Fibroblast of lung (primary cell): ENCODE measurements around the gene MAS1. TPM values are rescaled to one million over a fixed set of nuclear protein-coding genes. Genes with fewer than 3 reads are reported as not detected.
"Not testable (repeated sequence)": the region's sequence is repeated elsewhere in the genome, so short reads cannot be mapped to it uniquely, and the experiment has no call there.

Source experiments
- DNase-seq, 2 donors: peaks; one replicate each; pipeline versions ENCODE4 v3.0.0 to v3.0.0-alpha.2; 2010; ENCODE audit warnings: low read depth in 2 of 2
- H2AFZ ChIP-seq: 2 replicates; pipeline ENCODE4 v1.5.1; 2012; ENCODE audit warnings: low read length, control low read depth, inconsistent platforms
- H3K27ac ChIP-seq: 2 replicates; pipeline ENCODE4 v1.5.1; 2011; ENCODE audit warnings: low read length, control low read depth; ENCODE audit not compliant: insufficient read depth
- H3K27me3 ChIP-seq: 2 replicates; pipeline ENCODE4 v1.5.1; 2011; ENCODE audit warnings: mild to moderate bottlenecking, low read length; ENCODE audit not compliant: control insufficient read depth, insufficient read depth
- H3K36me3 ChIP-seq: 2 replicates; pipeline ENCODE4 v1.5.1; 2011; ENCODE audit warnings: low read length; ENCODE audit not compliant: control insufficient read depth, insufficient read depth
- H3K4me1 ChIP-seq: 2 replicates; pipeline ENCODE4 v1.5.1; 2011; ENCODE audit warnings: low read length; ENCODE audit not compliant: control insufficient read depth, insufficient read depth; ENCODE audit errors: extremely low read depth
- H3K4me2 ChIP-seq: 2 replicates; pipeline ENCODE4 v1.5.1; 2011; ENCODE audit warnings: low read length, control low read depth; ENCODE audit not compliant: insufficient read depth; ENCODE audit errors: extremely low read depth
- H3K4me3 ChIP-seq, 4 experiments: fragments of 200-600 bp in 1 of 4; sonication (generic) in 1 of 4; replicated peaks in 1 of 4; 2 replicates each; pipeline ENCODE4 v1.5.1; 2011 to 2016; ENCODE audit warnings: low read length in 4 of 4, low read depth in 3 of 4, mild to moderate bottlenecking in 3 of 4, control low read depth in 2 of 4, inconsistent platforms in 1 of 4, mixed read lengths in 1 of 4; ENCODE audit not compliant: insufficient read depth in 1 of 4; ENCODE audit errors: control extremely low read depth in 1 of 4
- H3K79me2 ChIP-seq: 2 replicates; pipeline ENCODE4 v1.5.1; 2012; ENCODE audit warnings: mild to moderate bottlenecking, low read length, inconsistent platforms; ENCODE audit not compliant: control insufficient read depth, insufficient read depth
- H3K9ac ChIP-seq: 2 replicates; pipeline ENCODE4 v1.5.1; 2011; ENCODE audit warnings: mild to moderate bottlenecking, low read length, control low read depth; ENCODE audit not compliant: insufficient read depth
- H3K9me3 ChIP-seq: 2 replicates; pipeline ENCODE4 v1.5.1; 2012; ENCODE audit warnings: low read depth, low read length; ENCODE audit not compliant: control insufficient read depth, insufficient read depth
- H4K20me1 ChIP-seq: 2 replicates; pipeline ENCODE4 v1.5.1; 2011; ENCODE audit warnings: low read length; ENCODE audit not compliant: control insufficient read depth, insufficient read depth; ENCODE audit errors: extremely low read depth
- CTCF ChIP-seq, 2 donors: IDR thresholded peaks in 1 of 2; conservative IDR thresholded peaks in 1 of 2; 1 replicate in 1 of 2; 2 replicates in 1 of 2; pipeline ENCODE4 v1.5.1; 2011 to 2012; ENCODE audit warnings: low read length in 2 of 2, control low read depth in 1 of 2, inconsistent platforms in 1 of 2, low read depth in 1 of 2, mild to moderate bottlenecking in 1 of 2
- EZH2 ChIP-seq: IDR thresholded peaks from 2 replicates; pipeline ENCODE4 v1.5.1; 2012; ENCODE audit warnings: low read length, control low read depth, mild to moderate bottlenecking; ENCODE audit errors: missing control alignments
- polyA plus RNA-seq, 2 donors: library from polyadenylated mRNA; depleted of rRNA in 1 of 2; stranded (reverse) in 1 of 2; unstranded in 1 of 2; fragments of >200 nt; gene quantifications; 2 replicates each; pipeline ENCODE4 v1.2.1, GENCODE V29; 2011 to 2012; ENCODE audit warnings: missing spikeins in 1 of 2
- total RNA-seq: library from RNA; depleted of rRNA; stranded (reverse); fragments of >200 nt; gene quantifications from 2 replicates; pipeline ENCODE4 v1.2.1, GENCODE V29; 2014

The MAS1 gene
- total and polyA plus RNA-seq, 2 donors (not counting 1 experiment from before 2014, with no cell fraction given), result not detected

DNA sequence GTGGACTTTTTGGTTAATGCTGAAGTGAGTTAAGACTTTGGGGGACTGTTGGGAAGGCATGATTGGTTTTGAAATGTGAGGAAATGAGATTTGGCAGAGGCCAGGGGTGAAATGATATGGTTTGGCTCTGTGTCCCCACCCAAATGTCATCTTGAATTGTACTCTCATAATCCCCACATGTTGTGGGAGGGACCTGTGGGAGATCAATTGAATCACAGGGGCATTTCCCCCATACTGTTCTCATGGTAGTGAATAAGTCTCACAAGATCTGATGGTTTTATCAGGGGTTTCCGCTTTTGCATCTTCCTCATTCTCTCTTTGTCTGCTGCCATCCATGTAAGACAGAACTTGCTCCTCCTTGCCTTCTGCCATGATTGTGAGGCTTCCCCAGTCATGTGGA lies 40.9 kb upstream of the MAS1 start:
- not testable (repeated sequence) for H3K79me2 ChIP-seq, H3K4me2 ChIP-seq, H3K4me1 ChIP-seq, H4K20me1 ChIP-seq, H3K4me3 ChIP-seq, DNase-seq, H3K27me3 ChIP-seq, H3K27ac ChIP-seq, H3K36me3 ChIP-seq, H3K9me3 ChIP-seq, H2AFZ ChIP-seq, H3K9ac ChIP-seq

DNA sequence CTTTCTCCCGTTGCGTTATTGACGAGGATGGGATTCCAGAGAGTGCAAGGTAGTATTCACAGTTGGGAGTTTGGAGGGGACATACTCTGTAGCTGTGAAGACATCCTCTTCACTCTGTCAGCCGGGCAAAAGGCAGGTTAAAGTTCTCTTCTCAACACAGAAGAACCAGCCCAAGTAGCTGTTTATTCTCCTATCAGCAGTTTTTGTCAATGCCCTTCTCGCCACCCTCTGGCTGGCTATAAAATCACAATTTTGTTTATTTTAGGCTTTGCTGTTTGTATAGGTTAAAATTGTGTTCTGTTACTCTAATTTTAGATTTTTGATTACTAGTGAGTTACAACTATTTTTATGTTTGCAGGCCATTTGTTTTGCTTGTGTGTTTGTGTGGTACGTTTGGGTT lies 37.9 kb upstream of the MAS1 start:
- no peak overlapping the region for H3K4me3 ChIP-seq
- no peaks in the 10 kb centered on the region for H3K36me3 ChIP-seq
- H2AFZ ChIP-seq, result no peak overlapping the region
- no peaks in the 10 kb centered on the region for H3K27me3 ChIP-seq
- TF ChIP-seq EZH2 (no peak), CTCF (conservative IDR thresholded peaks at IDR 0.05 in 1 of 2, IDR thresholded peaks at IDR 0.05 in 1 of 2; ENCODE audit: low read depth in 1 of 2, low read length in 2 of 2) (peak; percentile 31 to 32)
- no peaks in the 10 kb centered on the region for H3K79me2 ChIP-seq
- DNase-seq, result peak in 1 of 2 donors; percentile 22
- no peaks in the 10 kb centered on the region for H3K9me3 ChIP-seq
- H3K4me1 ChIP-seq, result no peaks in the 10 kb centered on the region
- no peak overlapping the region for H3K27ac ChIP-seq
- no peak overlapping the region for H3K4me2 ChIP-seq
- no peaks in the 10 kb centered on the region for H4K20me1 ChIP-seq
- no peak overlapping the region for H3K9ac ChIP-seq

GRCh38 chr6:159853754-159854153 lies 37.0 kb upstream of the MAS1 start:
- H3K4me2 ChIP-seq, result no peak overlapping the region
- no peaks in the 10 kb centered on the region for H3K4me1 ChIP-seq
- DNase-seq, result no peak
- no peaks in the 10 kb centered on the region for H3K9me3 ChIP-seq
- H3K27me3 ChIP-seq, result no peaks in the 10 kb centered on the region
- H3K79me2 ChIP-seq, result no peaks in the 10 kb centered on the region
- no peak overlapping the region for H2AFZ ChIP-seq
- H3K4me3 ChIP-seq, result no peak overlapping the region
- no peak overlapping the region for H3K27ac ChIP-seq
- TF ChIP-seq EZH2 (no peak), CTCF (conservative IDR thresholded peaks at IDR 0.05 in 1 of 2, IDR thresholded peaks at IDR 0.05 in 1 of 2; ENCODE audit: low read depth in 1 of 2, low read length in 2 of 2) (no peak)
- H4K20me1 ChIP-seq, result no peaks in the 10 kb centered on the region
- H3K9ac ChIP-seq, result no peak overlapping the region
- no peaks in the 10 kb centered on the region for H3K36me3 ChIP-seq

GRCh38 chr6:159854959-159855358 lies 35.8 kb upstream of the MAS1 start:
- no peak overlapping the region for H3K4me3 ChIP-seq
- no peak for DNase-seq
- no peak overlapping the region for H3K9ac ChIP-seq
- no peaks in the 10 kb centered on the region for H3K36me3 ChIP-seq
- H2AFZ ChIP-seq, result no peak overlapping the region
- H3K4me2 ChIP-seq, result no peak overlapping the region
- TF ChIP-seq CTCF (conservative IDR thresholded peaks at IDR 0.05 in 1 of 2, IDR thresholded peaks at IDR 0.05 in 1 of 2; ENCODE audit: low read depth in 1 of 2, low read length in 2 of 2), result no peak
- TF ChIP-seq EZH2, result no peak
- no peaks in the 10 kb centered on the region for H3K9me3 ChIP-seq
- no peaks in the 10 kb centered on the region for H3K27me3 ChIP-seq
- no peaks in the 10 kb centered on the region for H3K79me2 ChIP-seq
- H3K27ac ChIP-seq, result no peak overlapping the region
- H4K20me1 ChIP-seq, result no peaks in the 10 kb centered on the region
- no peaks in the 10 kb centered on the region for H3K4me1 ChIP-seq
